ENCODE data around the gene OSBPL5.

The OSBPL5 gene

DNA sequence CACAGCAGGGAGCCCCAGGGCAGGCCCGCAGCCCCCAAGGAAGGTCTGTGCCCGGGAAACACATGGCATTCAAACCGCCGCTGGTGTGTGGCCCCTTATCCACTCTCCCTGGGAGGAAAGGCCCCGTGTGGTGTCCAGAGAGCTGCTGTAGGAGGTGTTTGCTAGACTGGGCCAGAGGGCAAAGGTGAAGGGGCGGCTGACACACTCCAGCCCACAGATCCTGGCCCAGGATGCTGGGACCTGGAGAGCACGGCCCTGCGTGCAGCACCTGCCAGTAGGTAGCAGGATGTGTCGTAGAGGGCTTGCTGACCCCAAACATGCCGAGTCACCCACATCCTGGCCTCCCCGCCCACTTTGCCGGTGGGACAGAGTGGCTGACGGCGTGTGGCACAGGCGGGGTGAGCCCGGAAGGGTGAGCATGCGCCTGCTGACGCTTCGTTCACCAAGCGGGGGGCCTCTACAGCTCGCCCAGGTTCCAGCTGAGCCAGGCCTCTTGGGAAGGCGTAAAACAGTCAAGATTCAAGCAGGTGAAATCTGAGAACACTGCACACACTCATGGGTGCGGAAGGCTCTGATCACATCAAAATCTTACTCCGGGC, 11.0 kb downstream of the OSBPL5 start:
- no peaks in the 10 kb centered on the region for H3K4me1 ChIP-seq (ENCODE audit: low read length)

DNA sequence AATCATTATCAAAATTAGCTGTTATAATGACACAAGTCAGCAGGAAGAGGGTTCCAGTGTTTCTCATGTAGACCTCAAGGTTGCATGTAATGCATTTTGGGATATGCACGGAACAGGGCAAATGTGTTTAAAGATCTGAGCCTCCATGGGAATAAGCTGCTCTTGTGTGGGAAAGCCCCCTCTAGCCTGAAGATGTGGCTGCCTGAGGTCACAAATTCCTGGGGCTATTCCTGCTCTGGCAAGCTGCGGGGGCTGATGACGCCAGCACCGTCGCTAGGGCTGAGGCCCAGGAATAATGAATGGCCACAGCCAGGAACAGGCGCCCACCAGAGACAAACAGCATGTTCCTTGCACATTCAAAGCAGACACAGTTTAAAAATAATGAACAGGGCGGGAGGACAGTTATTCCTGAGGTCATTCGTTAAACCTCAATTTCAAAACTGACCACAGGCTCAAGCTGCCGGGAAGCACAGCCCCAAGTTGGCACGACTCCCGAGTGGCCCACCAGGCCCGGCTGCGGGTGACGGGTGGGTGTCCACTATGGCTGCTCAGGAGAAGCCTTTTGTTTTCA, 11.7 kb downstream of the OSBPL5 start:
- Histone ChIP-seq H3K4me2 (ENCODE audit: low read length) (no peak overlapping the region), H3K4me3 (ENCODE audit: low read length) (no peak overlapping the region), H3K9me3 (ENCODE audit: insufficient read depth, low read length) (no peaks in the 10 kb centered on the region), H4K20me1 (ENCODE audit: insufficient read depth, low read length) (no peaks in the 10 kb centered on the region), H3K4me1 (ENCODE audit: low read length) (no peaks in the 10 kb centered on the region), H3K27ac (ENCODE audit: low read length) (no peak overlapping the region), H2AFZ (ENCODE audit: low read depth, low read length) (no peak overlapping the region), H3K9ac (ENCODE audit: low read length) (no peak overlapping the region), H3K36me3 (replicated peaks; ENCODE audit: low read depth, low read length) (no peaks in the 10 kb centered on the region), H3K79me2 (ENCODE audit: low read length) (no peaks in the 10 kb centered on the region), H3K27me3 (ENCODE audit: low read depth, low read length) (no peaks in the 10 kb centered on the region)
- TF ChIP-seq, protein P1, sequence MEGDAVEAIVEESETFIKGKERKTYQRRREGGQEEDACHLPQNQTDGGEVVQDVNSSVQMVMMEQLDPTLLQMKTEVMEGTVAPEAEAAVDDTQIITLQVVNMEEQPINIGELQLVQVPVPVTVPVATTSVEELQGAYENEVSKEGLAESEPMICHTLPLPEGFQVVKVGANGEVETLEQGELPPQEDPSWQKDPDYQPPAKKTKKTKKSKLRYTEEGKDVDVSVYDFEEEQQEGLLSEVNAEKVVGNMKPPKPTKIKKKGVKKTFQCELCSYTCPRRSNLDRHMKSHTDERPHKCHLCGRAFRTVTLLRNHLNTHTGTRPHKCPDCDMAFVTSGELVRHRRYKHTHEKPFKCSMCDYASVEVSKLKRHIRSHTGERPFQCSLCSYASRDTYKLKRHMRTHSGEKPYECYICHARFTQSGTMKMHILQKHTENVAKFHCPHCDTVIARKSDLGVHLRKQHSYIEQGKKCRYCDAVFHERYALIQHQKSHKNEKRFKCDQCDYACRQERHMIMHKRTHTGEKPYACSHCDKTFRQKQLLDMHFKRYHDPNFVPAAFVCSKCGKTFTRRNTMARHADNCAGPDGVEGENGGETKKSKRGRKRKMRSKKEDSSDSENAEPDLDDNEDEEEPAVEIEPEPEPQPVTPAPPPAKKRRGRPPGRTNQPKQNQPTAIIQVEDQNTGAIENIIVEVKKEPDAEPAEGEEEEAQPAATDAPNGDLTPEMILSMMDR (IDR thresholded peaks at IDR 0.05; ENCODE audit: low read depth, low read length), result no peak
- no peak for TF ChIP-seq EZH2phosphoT487 (IDR thresholded peaks at IDR 0.05; ENCODE audit: low read depth)

More for the DNA sequence above, 11.0 kb downstream of the OSBPL5 start:
- H3K27me3 ChIP-seq (ENCODE audit: low read depth, low read length), result no peaks in the 10 kb centered on the region
- no peak overlapping the region for H3K4me2 ChIP-seq (ENCODE audit: low read length)
- no peaks in the 10 kb centered on the region for H3K36me3 ChIP-seq (replicated peaks; ENCODE audit: low read depth, low read length)
- H3K27ac ChIP-seq (ENCODE audit: low read length), result no peak overlapping the region
- no peaks in the 10 kb centered on the region for H4K20me1 ChIP-seq (ENCODE audit: insufficient read depth, low read length)
- no peak overlapping the region for H3K4me3 ChIP-seq (ENCODE audit: low read length)
- TF ChIP-seq, protein P1 (IDR thresholded peaks at IDR 0.05; ENCODE audit: low read depth, low read length), result no peak
- TF ChIP-seq EZH2phosphoT487 (IDR thresholded peaks at IDR 0.05; ENCODE audit: low read depth), result no peak
- H3K79me2 ChIP-seq (ENCODE audit: low read length), result no peaks in the 10 kb centered on the region
- no peak overlapping the region for H3K9ac ChIP-seq (ENCODE audit: low read length)
- no peak overlapping the region for H2AFZ ChIP-seq (ENCODE audit: low read depth, low read length)
- H3K9me3 ChIP-seq (ENCODE audit: insufficient read depth, low read length), result no peaks in the 10 kb centered on the region

DNA sequence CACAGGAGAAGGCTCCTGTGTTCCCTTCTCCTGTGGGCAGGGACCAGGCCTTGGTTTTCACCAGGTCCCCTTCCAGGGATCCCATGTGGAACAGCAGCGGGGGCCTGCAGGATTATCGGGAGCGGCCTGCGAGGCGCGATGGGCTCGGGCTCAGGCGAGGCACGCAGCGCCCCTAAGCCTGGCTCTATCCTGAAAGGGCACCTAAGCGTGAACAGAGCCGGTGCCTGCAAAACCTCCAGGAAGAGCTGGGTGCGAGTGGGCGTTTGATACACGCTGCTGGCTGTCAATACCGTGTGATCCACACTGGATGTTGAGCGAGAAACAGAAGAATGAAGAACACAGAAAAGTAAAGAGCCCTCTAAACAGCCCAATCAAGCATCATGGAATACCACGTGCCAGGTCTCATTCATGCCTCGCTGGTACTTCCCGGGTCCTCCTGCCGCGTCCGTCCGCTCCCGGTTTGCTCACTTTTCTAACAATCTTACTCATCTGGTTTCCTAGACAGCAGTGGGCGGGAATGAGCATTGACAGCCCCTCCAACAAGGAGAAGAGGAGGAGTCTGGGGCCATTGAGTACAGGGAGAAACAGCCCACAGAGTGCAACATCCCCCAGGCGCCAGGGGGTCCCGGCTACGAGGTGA, 12.5 kb downstream of the OSBPL5 start:
- no peaks in the 10 kb centered on the region for H4K20me1 ChIP-seq (ENCODE audit: insufficient read depth, low read length)
- H3K27ac ChIP-seq (ENCODE audit: low read length), result no peak overlapping the region
- no peak overlapping the region for H3K9ac ChIP-seq (ENCODE audit: low read length)
- TF ChIP-seq, protein P1 (IDR thresholded peaks at IDR 0.05; ENCODE audit: low read depth, low read length), result no peak
- no peak for TF ChIP-seq EZH2phosphoT487 (IDR thresholded peaks at IDR 0.05; ENCODE audit: low read depth)
- H3K4me3 ChIP-seq (ENCODE audit: low read length), result no peak overlapping the region
- H3K79me2 ChIP-seq (ENCODE audit: low read length), result no peaks in the 10 kb centered on the region
- H3K36me3 ChIP-seq (replicated peaks; ENCODE audit: low read depth, low read length), result no peaks in the 10 kb centered on the region
- H3K9me3 ChIP-seq (ENCODE audit: insufficient read depth, low read length), result no peaks in the 10 kb centered on the region
- no peak overlapping the region for H2AFZ ChIP-seq (ENCODE audit: low read depth, low read length)
- H3K4me2 ChIP-seq (ENCODE audit: low read length), result no peak overlapping the region
- no peaks in the 10 kb centered on the region for H3K4me1 ChIP-seq (ENCODE audit: low read length)
- H3K27me3 ChIP-seq (ENCODE audit: low read depth, low read length), result no peaks in the 10 kb centered on the region

DNA sequence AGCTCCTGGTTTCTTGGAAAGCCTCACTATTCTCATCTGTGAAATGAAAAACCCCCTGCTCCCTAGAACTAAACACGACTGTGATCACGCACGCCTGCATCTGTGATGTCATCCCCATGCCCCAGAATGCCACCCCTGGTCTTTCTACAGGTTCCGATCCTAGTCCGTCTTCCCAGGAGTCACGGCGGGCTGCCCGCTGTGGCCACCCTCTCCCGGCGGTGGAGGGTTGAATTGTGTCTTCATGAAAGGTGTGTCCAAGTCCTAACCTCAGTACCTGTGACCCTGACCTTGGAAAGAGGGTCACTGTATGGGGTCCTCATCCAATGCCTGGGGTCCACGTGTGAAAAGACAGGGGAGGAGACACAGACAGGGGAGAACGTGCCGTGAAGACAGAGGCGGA, 14.4 kb downstream of the OSBPL5 start:
- Histone ChIP-seq H3K4me2 (ENCODE audit: low read length) (no peak overlapping the region), H3K79me2 (ENCODE audit: low read length) (no peaks in the 10 kb centered on the region), H3K4me1 (ENCODE audit: low read length) (no peaks in the 10 kb centered on the region), H4K20me1 (ENCODE audit: insufficient read depth, low read length) (no peaks in the 10 kb centered on the region), H3K4me3 (ENCODE audit: low read length) (no peak overlapping the region), H3K27ac (ENCODE audit: low read length) (no peak overlapping the region), H3K27me3 (ENCODE audit: low read depth, low read length) (no peaks in the 10 kb centered on the region), H3K9ac (ENCODE audit: low read length) (no peak overlapping the region), H3K36me3 (replicated peaks; ENCODE audit: low read depth, low read length) (no peaks in the 10 kb centered on the region), H3K9me3 (ENCODE audit: insufficient read depth, low read length) (no peaks in the 10 kb centered on the region), H2AFZ (ENCODE audit: low read depth, low read length) (no peak overlapping the region)
- TF ChIP-seq, protein P1 (IDR thresholded peaks at IDR 0.05; ENCODE audit: low read depth, low read length), result no peak
- TF ChIP-seq EZH2phosphoT487 (IDR thresholded peaks at IDR 0.05; ENCODE audit: low read depth), result no peak
